Stimulated activated CD4-positive, alpha-beta T cell treated with anti-CD3 and anti-CD28 coated beads, Interleukin-1b, Interleukin-23, amount 100 ng/mL, for 48 hours (primary cell): ENCODE data around the gene CACNB4.
"Not testable (repeated sequence)": the region's sequence is repeated elsewhere in the genome, so short reads cannot be mapped to it uniquely, and the experiment has no call there.

Experiments
- DNase-seq: peaks from one replicate; pipeline ENCODE4 v3.0.0-alpha.2; 2020

The CACNB4 gene

GRCh38 chr2:152016181-152017120 lies 82.4 kb downstream of the CACNB4 start:
- no peak for DNase-seq

- no peak for DNase-seq
Observed at GRCh38 chr2:152015552-152015951, 83.3 kb downstream of the CACNB4 start.

GRCh38 chr2:152012697-152013096 lies 86.1 kb downstream of the CACNB4 start:
- DNase-seq = no peak

- DNase-seq = no peak
Observed at GRCh38 chr2:152011724-152012123, 87.1 kb downstream of the CACNB4 start.

- DNase-seq = no peak
Observed at GRCh38 chr2:152005607-152006006, 93.2 kb downstream of the CACNB4 start.

GRCh38 chr2:152003283-152003682 lies 95.6 kb downstream of the CACNB4 start:
- DNase-seq = not testable (repeated sequence)

GRCh38 chr2:151999053-151999452 lies 99.8 kb downstream of the CACNB4 start:
- DNase-seq = peak; percentile 35

GRCh38 chr2:151996243-151997003 lies 102.4 kb downstream of the CACNB4 start:
- DNase-seq = no peak

GRCh38 chr2:151995161-151995557 lies 103.7 kb downstream of the CACNB4 start:
- no peak for DNase-seq

GRCh38 chr2:151994178-151994577 lies 104.7 kb downstream of the CACNB4 start:
- DNase-seq = not testable (repeated sequence)

GRCh38 chr2:151991010-151991409 lies 107.8 kb downstream of the CACNB4 start:
- no peak for DNase-seq

- no peak for DNase-seq
Observed at GRCh38 chr2:151989378-151989777, 109.5 kb downstream of the CACNB4 start.

GRCh38 chr2:151987484-151987883 lies 111.4 kb downstream of the CACNB4 start:
- no peak for DNase-seq

GRCh38 chr2:151984424-151985083 lies 114.3 kb downstream of the CACNB4 start:
- DNase-seq = no peak

GRCh38 chr2:151983221-151983620 lies 115.6 kb downstream of the CACNB4 start:
- DNase-seq = no peak

- DNase-seq = no peak
Observed at GRCh38 chr2:151981886-151982285, 117.0 kb downstream of the CACNB4 start.

GRCh38 chr2:151979694-151980093 lies 119.2 kb downstream of the CACNB4 start:
- no peak for DNase-seq

GRCh38 chr2:151978709-151979108 lies 120.1 kb downstream of the CACNB4 start:
- DNase-seq = no peak

- no peak for DNase-seq
Observed at GRCh38 chr2:151977631-151978030, 121.2 kb downstream of the CACNB4 start.

- peak; percentile 22 for DNase-seq
Observed at GRCh38 chr2:151976945-151977353, 121.9 kb downstream of the CACNB4 start.

GRCh38 chr2:151975460-151976414 lies 123.1 kb downstream of the CACNB4 start:
- DNase-seq = no peak

GRCh38 chr2:151974988-151975387 lies 123.9 kb downstream of the CACNB4 start:
- no peak for DNase-seq
